G401.6 (cell line): Measurements from ENCODE around the gene ISYNA1.

Source experiments
- FAIRE-seq: peaks from 2 replicates; lab custom pipeline; 2012; peaks lifted over from hg19 to GRCh38; lab: Jason Lieb, UNC

Gene ISYNA1

GRCh38 chr19:18437491-18438330 lies at the start of gene ISYNA1:
TSS of gene ISYNA1 (minus strand) at chr19:18438133. CDS start at chr19:18437979, 154 bp downstream.
- no peak for FAIRE-seq

- no peak for FAIRE-seq
Observed at GRCh38 chr19:18486746-18487145, 48.8 kb upstream of the ISYNA1 start.

- no peak for FAIRE-seq
Observed at GRCh38 chr19:18484992-18485391, 47.1 kb upstream of the ISYNA1 start.

- no peak for FAIRE-seq
Observed at GRCh38 chr19:18483119-18483890, 45.4 kb upstream of the ISYNA1 start.

GRCh38 chr19:18481505-18482222 lies 43.7 kb upstream of the ISYNA1 start:
- no peak for FAIRE-seq

- no peak for FAIRE-seq
Observed at GRCh38 chr19:18480006-18480691, 42.2 kb upstream of the ISYNA1 start.

GRCh38 chr19:18478545-18479311 lies 40.8 kb upstream of the ISYNA1 start:
- no peak for FAIRE-seq

- no peak for FAIRE-seq
Observed at GRCh38 chr19:18477974-18478373, 40.0 kb upstream of the ISYNA1 start.

GRCh38 chr19:18477042-18477779 lies 39.3 kb upstream of the ISYNA1 start:
- no peak for FAIRE-seq

- no peak for FAIRE-seq
Observed at GRCh38 chr19:18476507-18477041, 38.6 kb upstream of the ISYNA1 start.

- FAIRE-seq = no peak
Observed at GRCh38 chr19:18475762-18476331, 37.9 kb upstream of the ISYNA1 start.

GRCh38 chr19:18475004-18475453 lies 37.1 kb upstream of the ISYNA1 start:
- no peak for FAIRE-seq

GRCh38 chr19:18474366-18474887 lies 36.5 kb upstream of the ISYNA1 start:
- no peak for FAIRE-seq

- no peak for FAIRE-seq
Observed at GRCh38 chr19:18473706-18474087, 35.8 kb upstream of the ISYNA1 start.

- no peak for FAIRE-seq
Observed at GRCh38 chr19:18473003-18473705, 35.2 kb upstream of the ISYNA1 start.

- no peak for FAIRE-seq
Observed at GRCh38 chr19:18470787-18471186, 32.9 kb upstream of the ISYNA1 start.

- FAIRE-seq = no peak
Observed at GRCh38 chr19:18469069-18469846, 31.3 kb upstream of the ISYNA1 start.

- FAIRE-seq = no peak
Observed at GRCh38 chr19:18468517-18468916, 30.6 kb upstream of the ISYNA1 start.
